ENCODE results near the gene KIF4B. TPM values are rescaled to one million over a fixed set of nuclear protein-coding genes. Genes with fewer than 3 reads are reported as not detected.

The KIF4B gene
- total RNA-seq, 1 experiment from 2014 or later = 0.07 TPM

GRCh38 chr5:154989626-154990025 is 23.9 kb upstream of the KIF4B start:
- no peak overlapping the region for H4K91ac ChIP-seq (ENCODE audit: insufficient read length, low read depth, low read length)
- H4K5ac ChIP-seq (ENCODE audit: insufficient read length, low read depth, low read length) = no peak overlapping the region
- no peaks in the 10 kb centered on the region for H3K4me1 ChIP-seq (ENCODE audit: insufficient read depth, low read length)
- no peak overlapping the region for H3K4me2 ChIP-seq (ENCODE audit: insufficient read depth, insufficient read length, low read length)
- no peak overlapping the region for H2BK120ac ChIP-seq (ENCODE audit: low read depth, low read length, poor library complexity, severe bottlenecking)
- H2BK20ac ChIP-seq (ENCODE audit: low read depth, low read length, poor library complexity, severe bottlenecking) = no peak overlapping the region
- Mint-ChIP-seq H3K4me3 (no peak overlapping the region), H3K27ac (no peak overlapping the region), H3K36me3 (ENCODE audit: insufficient read depth in 1 of 3, low read depth in 3 of 3) (no peaks in the 10 kb centered on the region; a peak in 1 of 7 replicates), H3K9me3 (no peaks in the 10 kb centered on the region), H3K27me3 (ENCODE audit: low read depth) (no peaks in the 10 kb centered on the region), H3K4me1 (peaks cover 0 to 5% of the 10 kb centered on the region in 2 experiments; a peak in 2 of 4 replicates)
- H2AK5ac ChIP-seq (ENCODE audit: insufficient read length, low read length) = no peak overlapping the region
- no peak overlapping the region for H2BK15ac ChIP-seq (ENCODE audit: low read depth, low read length)
- H3T11ph ChIP-seq (ENCODE audit: low read length) = no peak overlapping the region
- no peak overlapping the region for H4K8ac ChIP-seq (replicated peaks; ENCODE audit: insufficient read length, low read depth, low read length)
- no peak overlapping the region for H3K4ac ChIP-seq (ENCODE audit: low read depth, low read length)
- no peaks in the 10 kb centered on the region for H3K79me2 ChIP-seq (ENCODE audit: insufficient read depth, low read length)
- no peaks in the 10 kb centered on the region for H3K23me2 ChIP-seq (ENCODE audit: insufficient read length, low read depth, low read length, poor library complexity, severe bottlenecking)
- no peak for DNase-seq
- TF ChIP-seq CTCF (conservative IDR thresholded peaks at IDR 0.05) = no peak
- no CpG with 5 or more reads among the region's 2 CpGs for WGBS (ENCODE audit: extremely low coverage, insufficient read length, low lambda C conversion rate)
- H3K9ac ChIP-seq (ENCODE audit: extremely low read depth, insufficient read length, low read length) = no peak overlapping the region
- H3K27me3 ChIP-seq (ENCODE audit: insufficient read depth, low read length) = no peaks in the 10 kb centered on the region
- no peak overlapping the region for H3K27ac ChIP-seq (ENCODE audit: insufficient read length, low read depth, low read length)
- H3K79me1 ChIP-seq (ENCODE audit: insufficient read depth, low read depth, low read length, poor library complexity, severe bottlenecking) = no peaks in the 10 kb centered on the region
- no peak overlapping the region for H3K14ac ChIP-seq (ENCODE audit: insufficient read depth, low read length)
- H2BK5ac ChIP-seq (ENCODE audit: insufficient read length, low read length) = no peak overlapping the region
- H3K23ac ChIP-seq (ENCODE audit: insufficient read length, low read depth, low read length) = no peak overlapping the region
- no peaks in the 10 kb centered on the region for H3K9me3 ChIP-seq (ENCODE audit: control insufficient read depth, low read depth, low read length)
- H3K56ac ChIP-seq (ENCODE audit: insufficient read length, low read depth, low read length) = no peak overlapping the region
- H4K20me1 ChIP-seq (ENCODE audit: control insufficient read depth, insufficient read depth, insufficient read length) = no peaks in the 10 kb centered on the region
- H2BK12ac ChIP-seq (ENCODE audit: insufficient read length, low read depth, low read length) = no peak overlapping the region
- H3K18ac ChIP-seq (ENCODE audit: insufficient read length, low read depth, low read length) = no peak overlapping the region
- no peak overlapping the region for H2AFZ ChIP-seq (ENCODE audit: low read length)

All from H9 (cell line).